NOMO-1 treated with dmso at 0.1 percent for 144 hours (cell line): Measurements from ENCODE around the gene TTN.

Experiments used
- DNase-seq: peaks from one replicate; lab custom pipeline; 2025; ENCODE audit not compliant: unreplicated experiment; lab: John Stamatoyannopoulos, UW

TTN gene

DNA sequence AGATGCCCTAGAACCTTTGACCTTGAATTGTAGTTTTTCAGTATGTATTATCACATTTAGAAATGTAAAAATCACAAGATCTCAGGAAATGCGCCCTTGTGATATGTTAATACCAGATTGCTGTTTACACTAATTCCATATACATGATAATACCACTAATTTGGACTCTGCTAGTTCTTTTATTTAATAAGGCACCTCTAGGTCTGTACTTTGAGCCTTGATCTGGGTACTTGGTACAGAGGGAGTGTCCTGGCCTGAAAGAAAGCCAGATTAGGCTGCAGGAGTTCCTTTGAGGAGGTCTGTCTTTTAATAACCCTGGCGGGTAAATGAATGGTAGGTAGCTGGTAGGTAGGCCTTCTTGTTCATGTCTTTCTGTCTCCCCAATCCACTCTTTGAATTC is 300.7 kb downstream of the TTN start:
- DNase-seq: no peak

DNA sequence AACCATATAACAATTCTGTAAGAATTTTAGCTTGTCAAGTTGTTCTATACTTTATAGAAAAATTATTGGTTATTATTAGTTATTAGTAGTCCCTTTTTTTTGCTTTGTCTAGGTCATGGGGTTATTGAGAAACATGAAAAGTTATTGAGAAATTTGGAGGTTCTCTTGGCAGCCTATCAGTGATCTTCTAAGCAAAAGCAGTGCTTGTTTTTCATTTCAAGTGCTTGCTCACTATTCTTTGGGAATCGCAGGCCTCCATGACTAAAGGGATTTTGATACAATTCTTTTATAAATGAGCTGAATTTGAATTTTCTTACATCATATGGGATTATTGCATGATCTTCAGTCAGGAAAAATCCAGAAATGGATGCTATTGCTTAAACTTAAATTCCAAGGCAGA is 301.1 kb downstream of the TTN start:
- no peak for DNase-seq

DNA sequence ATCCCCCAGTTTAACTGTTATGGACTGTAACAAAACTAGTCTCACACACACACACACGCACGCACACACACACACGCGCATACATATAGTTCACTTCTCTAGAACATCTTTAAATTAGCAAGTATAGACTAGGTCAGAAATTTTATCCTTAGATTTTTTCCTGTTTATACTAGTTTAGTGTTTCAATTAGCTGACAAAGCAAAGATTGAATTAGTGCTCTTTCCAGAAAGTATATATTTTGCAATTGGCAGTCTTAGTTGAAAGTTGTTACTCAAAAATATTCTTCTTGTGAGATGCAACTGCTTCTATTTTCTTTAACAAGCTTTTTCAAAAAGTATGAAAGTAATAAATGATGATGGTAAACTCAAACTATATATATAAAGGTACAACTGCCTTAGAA is 304.5 kb downstream of the TTN start:
- no peak for DNase-seq

DNA sequence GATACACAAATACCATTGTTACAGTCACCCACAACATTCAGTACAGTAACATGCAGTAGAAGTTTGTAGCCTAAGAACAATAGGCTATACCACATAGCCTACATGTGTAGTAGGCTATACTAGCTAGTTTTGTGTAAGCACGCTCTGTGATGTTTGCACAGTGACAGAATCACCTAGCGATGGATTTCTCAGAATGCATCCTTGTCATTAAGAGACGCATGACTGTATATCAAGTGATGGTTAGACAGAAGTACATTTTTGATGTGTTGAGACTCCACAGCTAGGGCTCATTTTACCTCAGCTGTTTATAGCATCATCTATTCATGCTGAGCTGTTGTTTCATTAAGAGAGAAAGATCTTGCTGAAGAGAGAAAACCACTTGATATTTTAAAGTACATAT is 307.6 kb downstream of the TTN start:
- DNase-seq: no peak

DNA sequence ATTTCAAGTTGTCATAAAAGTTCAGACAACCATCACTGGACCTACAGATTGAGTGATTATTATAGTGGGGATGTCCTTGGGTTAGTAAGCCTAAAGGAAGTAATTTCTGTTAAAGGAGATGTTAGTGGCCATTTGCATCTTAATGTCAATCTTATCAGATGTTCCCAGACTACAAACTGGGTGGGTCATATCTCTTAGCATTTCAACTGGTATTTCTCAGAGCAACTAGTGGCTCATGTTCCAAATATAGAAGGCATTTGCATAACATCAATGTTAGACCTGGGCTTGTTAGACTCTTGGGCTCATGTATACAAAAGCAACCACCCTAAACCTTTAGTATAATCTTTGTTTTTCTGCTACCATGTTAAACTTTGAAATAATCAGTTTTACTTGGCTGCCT is 309.1 kb downstream of the TTN start:
- no peak for DNase-seq

DNA sequence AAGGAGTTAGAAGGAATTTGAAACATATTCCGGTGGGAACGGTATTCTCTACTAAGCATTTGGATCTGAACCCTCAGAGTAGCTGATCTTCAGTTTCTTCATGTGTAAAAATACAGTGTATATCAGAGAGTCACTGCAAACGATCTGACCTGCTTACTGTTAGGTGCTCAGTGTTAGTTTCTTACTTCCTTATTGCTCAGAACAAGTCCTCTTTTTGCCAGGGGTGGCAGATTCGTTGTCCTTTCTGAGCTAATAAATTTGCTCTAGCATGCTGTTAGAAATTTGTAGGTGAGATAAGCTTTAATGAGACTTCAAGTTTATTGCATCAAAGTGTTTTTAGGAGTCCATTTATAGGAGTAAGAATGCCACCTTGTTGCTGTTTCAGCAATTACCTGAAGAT is 311.2 kb downstream of the TTN start:
- DNase-seq: no peak

DNA sequence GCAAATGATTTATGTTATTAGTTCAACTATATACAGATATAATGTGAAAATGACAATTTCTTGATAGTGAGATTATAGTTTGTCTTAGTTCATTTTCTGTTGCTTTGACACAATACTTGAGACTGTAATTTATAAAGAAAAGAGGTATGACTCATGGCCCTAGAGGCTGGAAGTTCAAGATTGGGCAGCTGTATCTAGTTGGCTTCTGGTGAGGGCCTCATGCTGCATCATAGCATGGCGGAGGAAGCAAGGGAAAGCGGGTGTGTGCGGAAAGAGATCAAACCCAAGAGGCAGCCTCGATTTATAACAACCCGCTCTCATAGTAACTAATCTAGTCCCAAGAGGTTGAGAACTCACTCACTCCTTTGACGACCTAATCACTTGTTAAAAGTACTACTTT is 315.6 kb downstream of the TTN start:
- no peak for DNase-seq

DNA sequence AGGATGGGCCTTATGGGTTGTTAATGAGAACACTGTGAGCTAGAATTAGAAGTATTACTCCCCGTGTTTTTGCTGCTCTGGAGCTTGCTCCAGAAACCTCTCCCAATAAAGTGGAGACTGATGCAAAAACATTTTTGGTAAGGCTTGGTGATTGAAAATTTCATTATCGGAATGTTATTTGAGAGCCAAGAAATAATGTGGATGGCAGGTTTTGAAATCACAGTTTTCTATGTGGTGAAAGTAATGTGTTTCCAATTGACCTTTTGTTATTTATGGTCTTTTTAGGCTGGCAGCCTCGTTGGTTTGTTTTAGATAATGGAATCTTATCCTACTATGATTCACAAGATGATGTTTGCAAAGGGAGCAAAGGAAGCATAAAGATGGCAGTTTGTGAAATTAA is 321.9 kb downstream of the TTN start:
- DNase-seq: no peak

DNA sequence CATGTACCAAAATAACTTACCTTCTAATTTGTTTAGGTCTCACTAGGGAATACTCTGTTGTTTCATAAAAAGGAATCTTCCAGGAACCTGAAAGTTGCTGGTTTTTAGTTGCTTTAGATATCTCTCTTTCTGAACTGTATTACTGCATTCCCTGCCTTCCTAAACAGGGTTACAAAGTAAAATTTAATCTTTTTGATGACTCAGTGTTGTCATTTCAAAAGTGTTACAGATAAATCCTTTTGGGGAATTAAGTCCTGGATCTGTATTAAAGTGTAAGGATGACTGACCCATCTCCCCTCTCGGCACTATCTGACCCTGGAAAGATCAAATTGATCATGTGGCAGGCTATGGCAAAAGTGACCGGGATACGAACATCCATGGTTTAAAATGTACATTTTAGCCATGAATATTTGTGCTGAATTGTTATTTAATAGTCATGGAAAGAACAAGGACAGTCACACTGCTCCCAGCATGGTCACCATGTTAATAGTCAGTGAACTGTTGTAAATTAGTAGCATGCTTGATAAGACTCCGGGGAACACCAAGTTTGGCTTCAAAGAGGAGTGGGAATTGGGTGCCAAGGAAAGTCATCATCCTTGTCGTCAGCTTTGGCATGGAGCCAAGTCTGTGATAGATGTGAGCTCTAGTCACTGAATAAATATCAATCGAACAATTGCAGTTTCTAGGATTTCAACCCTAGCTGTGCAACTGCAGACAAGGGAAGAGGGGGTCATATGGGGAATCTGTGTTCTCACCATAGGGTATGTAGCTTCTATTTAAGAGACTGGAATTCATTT is 322.8 kb downstream of the TTN start:
- DNase-seq: no peak

DNA sequence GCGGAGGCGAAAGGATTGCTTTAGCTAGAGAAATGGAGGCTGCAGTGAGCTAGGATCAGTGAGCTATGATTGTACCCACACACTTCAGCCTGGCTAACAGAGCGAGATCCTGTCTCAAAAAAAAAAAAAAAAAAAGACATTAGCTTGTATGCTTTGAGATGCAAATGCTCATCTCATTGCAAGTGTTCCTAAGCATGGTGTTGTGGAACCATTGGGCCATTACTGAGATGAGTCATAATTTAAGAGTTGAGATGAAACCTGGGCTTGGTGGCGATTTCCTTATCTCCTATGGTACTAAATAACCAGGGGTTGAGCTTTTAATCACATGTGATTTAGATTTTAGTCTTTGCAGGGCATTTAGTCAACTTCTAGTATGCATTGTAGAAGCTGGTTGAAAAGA is 324.8 kb downstream of the TTN start:
- DNase-seq: no peak

DNA sequence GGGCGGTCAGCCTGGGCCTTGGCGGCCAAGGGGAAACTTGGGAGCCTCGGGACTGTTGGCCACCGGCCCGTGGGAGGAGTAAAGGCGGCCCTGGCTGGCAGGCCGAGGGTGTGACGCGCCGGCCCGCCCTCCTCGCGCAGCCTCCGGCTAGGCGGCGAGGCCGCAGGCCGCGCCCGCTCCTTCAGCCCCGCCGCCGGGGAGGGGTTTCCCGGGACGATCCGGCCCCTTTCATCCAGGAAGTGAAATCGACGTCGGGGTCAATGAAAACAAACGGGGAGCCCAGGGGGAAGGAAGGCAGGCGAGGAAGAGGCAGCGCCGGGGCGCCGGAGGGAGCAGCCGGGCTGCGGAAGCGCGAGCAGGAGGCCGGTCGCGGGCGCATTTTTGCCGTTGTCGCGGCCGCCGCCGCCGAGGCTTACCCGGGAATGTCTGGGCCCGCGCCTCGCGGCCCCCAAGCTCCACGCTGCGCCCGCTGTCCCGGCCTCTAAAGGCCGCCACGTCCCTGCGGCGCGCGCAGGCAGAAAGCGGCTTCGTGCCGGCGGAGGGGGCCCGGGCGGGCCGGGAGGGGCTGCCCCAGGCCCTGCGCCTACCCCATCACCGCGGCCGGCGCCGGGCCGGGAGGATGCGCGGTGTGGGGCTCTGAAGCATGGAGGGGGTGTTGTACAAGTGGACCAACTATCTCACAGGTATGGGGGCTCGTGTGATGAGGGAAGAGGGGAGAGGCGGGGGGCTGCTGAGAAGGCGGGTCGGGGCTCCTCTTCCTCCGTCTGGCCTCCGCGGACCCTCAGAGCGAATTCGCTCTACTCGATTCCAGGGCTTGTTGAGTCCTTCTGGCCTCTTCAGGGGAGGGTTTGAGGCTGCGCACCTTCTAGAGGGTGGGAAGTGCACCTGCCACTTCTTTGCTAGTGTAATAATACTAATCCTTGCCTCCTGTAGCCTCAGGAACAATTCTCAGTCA is 326.7 kb downstream of the TTN start, which contains the start of gene PLEKHA3:
Gene PLEKHA3 (plus strand): TSS at position 231 of the 955 bp plus-strand sequence. CDS start 413 bp downstream, at position 644.
- DNase-seq: peak; percentile 71

DNA sequence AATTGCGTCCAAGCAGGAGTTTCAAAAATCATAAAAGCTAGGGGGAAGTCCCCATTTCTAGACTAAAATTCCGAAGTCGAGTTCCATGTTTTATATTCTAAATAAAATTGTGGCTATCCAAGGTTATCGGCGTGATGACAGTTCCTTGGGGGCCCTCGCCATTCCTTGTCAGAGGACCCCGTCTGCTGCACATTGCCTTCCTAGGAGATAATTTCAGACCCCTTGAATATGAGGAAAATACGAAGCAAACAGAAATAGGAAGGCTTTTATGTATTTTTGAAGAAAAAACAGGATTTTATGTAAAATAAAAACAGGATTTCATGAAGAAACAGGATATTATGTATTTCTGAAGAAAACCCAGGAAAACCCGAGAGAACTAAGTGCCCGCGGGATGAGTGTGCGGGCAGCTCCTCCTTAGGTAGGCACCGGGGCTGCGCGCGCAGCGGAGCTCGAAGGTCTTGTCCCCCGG is 327.4 kb downstream of the TTN start:
- no peak for DNase-seq

DNA sequence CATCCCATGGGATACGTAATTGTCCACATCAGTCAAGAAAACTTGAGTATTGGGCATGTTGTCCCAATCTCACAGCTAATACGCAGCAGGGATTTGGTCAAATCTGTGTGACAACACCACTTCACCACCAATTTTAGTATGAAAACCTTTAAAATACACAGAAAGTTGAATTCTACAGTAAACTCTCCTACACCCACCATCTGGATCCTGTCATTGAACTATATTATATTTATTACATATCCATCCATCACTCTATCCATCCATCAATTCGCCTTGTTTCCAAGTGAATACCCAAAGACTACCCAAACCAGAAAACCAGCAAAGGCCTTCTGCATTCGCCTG is 328.0 kb downstream of the TTN start:
- DNase-seq: no peak

DNA sequence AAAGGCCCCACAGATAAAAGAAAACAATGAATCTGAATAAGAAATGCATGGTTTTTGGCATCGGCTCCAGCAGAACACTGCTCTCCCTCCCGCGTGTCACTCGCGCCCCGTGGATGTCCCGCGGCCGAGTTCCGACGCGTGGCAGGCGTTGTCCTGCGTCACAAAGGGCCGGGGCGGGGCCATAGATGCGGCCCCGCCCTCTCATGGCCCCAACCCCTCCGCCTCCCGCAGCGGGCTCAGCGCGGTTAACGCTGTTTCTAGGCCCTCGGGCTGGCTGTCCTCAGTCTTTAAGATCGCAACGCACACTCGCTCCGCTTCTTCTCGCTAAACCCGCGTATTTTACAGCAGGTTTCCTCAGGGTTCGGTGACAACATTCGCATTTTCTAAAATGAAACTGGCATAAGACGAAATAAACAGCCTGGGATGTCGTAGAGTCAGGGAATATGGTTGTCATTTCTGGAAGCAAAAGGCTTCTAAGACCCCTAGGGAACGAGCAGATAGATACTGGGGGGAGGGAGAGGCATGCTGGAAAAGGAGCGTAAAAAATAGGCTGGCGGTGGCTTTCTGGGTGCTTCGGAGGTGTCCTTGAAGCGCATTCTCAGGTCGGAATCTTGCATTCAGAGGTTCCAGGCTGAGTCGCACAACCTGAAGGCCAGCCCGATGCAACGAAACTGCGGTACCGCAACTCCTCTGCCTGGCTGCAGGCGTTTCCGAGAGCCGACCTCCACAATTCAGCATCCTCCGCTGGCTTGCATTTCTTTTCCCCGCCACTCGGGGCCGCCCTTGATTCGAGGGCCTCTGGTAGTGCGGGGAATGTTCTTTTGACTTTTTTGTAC is 328.6 kb downstream of the TTN start, which contains the start of gene FKBP7:
Gene FKBP7 (minus strand): TSS at position 162 of the 836 bp plus-strand sequence. CDS start 101 bp downstream, at position 61.
- DNase-seq: peak; percentile 66

DNA sequence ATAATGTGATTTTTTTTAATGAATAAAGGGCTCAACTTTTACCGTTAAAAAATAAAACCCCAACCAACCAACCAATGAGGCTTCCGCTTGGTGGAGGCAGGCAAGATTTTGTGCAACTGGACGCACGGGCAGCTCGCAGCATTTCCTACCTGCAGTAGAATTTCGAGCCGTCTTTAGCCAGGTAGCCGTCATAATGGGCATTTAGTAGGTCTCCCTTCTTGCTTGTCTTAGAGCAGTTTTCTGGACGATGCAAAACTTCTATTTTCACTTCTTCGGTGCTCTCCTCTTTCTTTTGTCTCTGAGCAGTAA is 329.1 kb downstream of the TTN start:
- DNase-seq: no peak

DNA sequence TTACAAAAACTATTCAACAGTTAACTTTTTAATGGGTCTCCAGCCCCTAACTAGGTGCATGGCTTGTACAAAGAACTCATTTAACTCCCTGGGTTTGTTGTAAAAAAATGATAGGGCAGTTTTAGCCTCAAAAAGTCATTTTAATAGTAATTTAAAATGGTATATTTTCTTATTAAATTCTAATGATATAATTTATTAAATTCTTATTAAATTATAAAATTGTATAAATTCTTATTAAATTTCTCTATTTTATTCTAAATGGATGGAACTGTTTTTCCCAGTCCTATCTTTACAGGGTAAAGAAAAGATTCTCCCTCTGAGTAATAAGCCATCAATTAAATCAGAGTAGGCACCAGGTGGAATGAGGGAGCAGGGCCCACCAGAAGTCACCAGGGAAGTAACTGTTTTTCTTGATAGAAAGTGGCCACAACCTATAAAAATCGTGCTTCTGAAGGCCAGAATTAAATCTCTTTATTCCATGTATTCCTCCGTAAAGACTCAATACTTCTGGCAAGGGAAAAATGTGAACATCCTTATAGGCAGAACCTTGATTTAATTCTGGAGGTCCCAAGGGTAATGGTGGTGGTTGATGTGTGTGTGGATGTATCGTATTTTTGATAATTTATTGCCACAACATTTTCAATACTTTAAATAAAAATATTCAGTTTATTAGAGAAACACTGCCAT is 329.6 kb downstream of the TTN start:
- no peak for DNase-seq

DNA sequence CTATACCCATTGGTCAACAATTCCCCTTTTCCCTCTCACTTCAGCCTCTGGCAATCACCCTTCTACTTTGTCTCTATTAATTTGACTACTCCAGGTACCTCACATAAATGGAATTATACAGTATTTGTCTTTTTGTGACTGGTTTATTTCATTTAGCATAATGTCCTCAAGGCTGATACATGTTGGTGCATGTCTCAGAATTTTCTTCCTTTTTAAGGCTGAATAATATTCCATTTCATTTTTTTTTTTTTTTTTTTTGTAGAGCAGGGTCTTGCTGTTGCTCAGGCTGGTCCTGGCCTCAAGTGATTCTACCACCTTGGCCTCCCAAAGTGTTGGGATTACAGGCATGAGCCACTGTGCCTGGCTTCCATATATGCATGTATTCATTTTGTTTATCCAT is 330.7 kb downstream of the TTN start:
- no peak for DNase-seq
